HFF-Myc (cell line): ENCODE results near the gene LRRC8C.

Experiments used
- DNase-seq: peaks from one replicate; pipeline ENCODE4 v3.0.0-alpha.2; 2011; ENCODE audit warnings: low read depth; ENCODE audit errors: extremely low read depth
- H3K4me3 ChIP-seq: replicated peaks from 2 replicates; pipeline ENCODE4 v1.5.1; 2011; ENCODE audit warnings: low read depth, mild to moderate bottlenecking, control low read depth, low read length
- CTCF ChIP-seq: IDR thresholded peaks from 2 replicates; pipeline ENCODE4 v1.5.1; 2012; ENCODE audit warnings: mild to moderate bottlenecking, low read depth, low read length, control low read depth; ENCODE audit errors: missing control alignments

The LRRC8C gene

GRCh38 chr1:89632657-89633247 is at the start of gene LRRC8C:
LRRC8C (plus strand) TSS chr1:89633120; CDS start chr1:89686474, 53,354 bp downstream.
- H3K4me3 ChIP-seq, result peak within 1 kb of the TSS; percentile 77
- no peak for DNase-seq
- TF ChIP-seq CTCF, result no peak

DNA sequence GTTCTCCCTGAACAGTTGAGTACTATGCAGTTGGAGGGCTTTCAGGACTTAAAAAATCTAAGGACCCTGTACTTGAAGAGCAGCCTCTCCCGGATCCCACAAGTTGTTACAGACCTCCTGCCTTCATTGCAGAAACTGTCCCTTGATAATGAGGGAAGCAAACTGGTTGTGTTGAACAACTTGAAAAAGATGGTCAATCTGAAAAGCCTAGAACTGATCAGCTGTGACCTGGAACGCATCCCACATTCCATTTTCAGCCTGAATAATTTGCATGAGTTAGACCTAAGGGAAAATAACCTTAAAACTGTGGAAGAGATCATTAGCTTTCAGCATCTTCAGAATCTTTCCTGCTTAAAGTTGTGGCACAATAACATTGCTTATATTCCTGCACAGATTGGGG is 48.7 kb upstream of the LRRC8C start:
- H3K4me3 ChIP-seq, result no peak overlapping the region
- DNase-seq, result no peak
- TF ChIP-seq CTCF, result no peak

- H3K4me3 ChIP-seq, result no peak overlapping the region
- no peak for DNase-seq
- TF ChIP-seq CTCF, result no peak
Measured at GRCh38 chr1:89584781-89585180, 48.1 kb upstream of the LRRC8C start.

GRCh38 chr1:89587729-89588161 is 45.2 kb upstream of the LRRC8C start:
- DNase-seq, result no peak
- H3K4me3 ChIP-seq, result no peak overlapping the region
- TF ChIP-seq CTCF, result no peak

DNA sequence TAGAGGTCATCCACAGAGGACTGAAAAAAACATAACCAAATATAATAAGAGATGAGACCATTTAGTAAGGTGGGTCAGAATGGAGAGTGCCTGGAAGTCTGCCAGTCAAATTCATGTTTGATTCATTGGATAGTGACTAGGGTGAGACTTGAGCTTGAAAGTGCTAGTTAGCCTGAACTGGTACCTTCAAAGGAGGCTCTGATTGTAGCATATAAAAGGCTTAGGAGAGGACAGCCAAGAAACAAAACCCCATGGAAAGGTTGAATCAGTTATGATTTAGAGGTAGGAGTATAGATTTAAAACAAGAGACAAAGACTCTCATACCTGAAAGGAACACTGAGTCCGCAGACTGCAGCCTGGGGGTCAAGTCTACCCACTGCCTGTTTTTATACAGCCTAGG is 44.4 kb upstream of the LRRC8C start:
- DNase-seq, result no peak
- TF ChIP-seq CTCF, result no peak
- H3K4me3 ChIP-seq, result no peak overlapping the region

DNA sequence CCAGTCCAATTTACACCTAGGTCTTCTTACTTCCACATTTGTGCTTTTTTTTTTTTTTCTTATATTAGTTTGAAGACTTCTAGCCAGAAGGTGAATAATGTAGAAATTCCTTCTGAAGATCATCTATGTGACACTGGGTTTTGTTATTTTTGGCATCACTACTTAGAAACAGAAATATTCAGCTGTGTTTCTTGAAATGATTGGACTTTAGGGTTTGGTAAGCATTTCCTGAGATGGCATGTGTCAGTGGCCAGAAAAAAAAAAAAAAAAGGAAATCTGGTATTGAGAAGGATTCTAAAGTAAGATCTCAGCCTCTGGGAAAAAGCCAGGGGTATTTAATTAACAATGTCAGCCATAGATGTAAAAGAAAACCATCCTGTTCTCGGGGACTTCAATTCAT is 43.4 kb upstream of the LRRC8C start:
- no peak for DNase-seq
- TF ChIP-seq CTCF, result no peak
- no peak overlapping the region for H3K4me3 ChIP-seq
